Liver (tissue), 9 donors: ENCODE measurements around the gene HIVEP2. TPM values are rescaled to one million over a fixed set of nuclear protein-coding genes. Genes with fewer than 3 reads are reported as not detected.

Experiments used
- DNase-seq: peaks from one replicate; pipeline ENCODE4 v3.0.0-alpha.2; 2017; ENCODE audit warnings: low spot score
- H3K27ac ChIP-seq, 2 donors: one replicate each; pipeline ENCODE4 v1.7.0; 2013; ENCODE audit warnings: inconsistent platforms in 2 of 2, low read length in 2 of 2, control low read depth in 1 of 2, low read depth in 1 of 2, mild to moderate bottlenecking in 1 of 2
- H3K27me3 ChIP-seq, 4 donors: one replicate each; pipeline versions ENCODE4 v1.6.1 to v1.7.0; 2013; ENCODE audit warnings: low read length in 3 of 4, inconsistent platforms in 1 of 4, mild to moderate bottlenecking in 1 of 4, moderate library complexity in 1 of 4; ENCODE audit not compliant: control insufficient read depth in 4 of 4, insufficient read depth in 4 of 4
- H3K36me3 ChIP-seq, 4 donors: one replicate each; pipeline versions ENCODE4 v1.6.1 to v1.7.0; 2013; ENCODE audit warnings: low read length in 3 of 4, mild to moderate bottlenecking in 3 of 4, low read depth in 1 of 4, moderate library complexity in 1 of 4; ENCODE audit not compliant: control insufficient read depth in 4 of 4, insufficient read depth in 3 of 4
- H3K4me1 ChIP-seq, 4 donors: one replicate each; pipeline versions ENCODE4 v1.6.1 to v1.7.0; 2013; ENCODE audit warnings: low read length in 3 of 4, mild to moderate bottlenecking in 3 of 4, moderate library complexity in 1 of 4; ENCODE audit not compliant: control insufficient read depth in 4 of 4, insufficient read depth in 4 of 4
- H3K4me3 ChIP-seq, 3 donors: one replicate each; pipeline versions ENCODE4 v1.6.1 to v1.7.0; 2013; ENCODE audit warnings: low read length in 3 of 3, control low read depth in 1 of 3, low read depth in 1 of 3, mild to moderate bottlenecking in 1 of 3
- H3K9ac ChIP-seq, 2 donors: one replicate each; pipeline ENCODE4 v1.7.0; 2013; ENCODE audit warnings: low read length in 2 of 2, mild to moderate bottlenecking in 2 of 2, moderate library complexity in 2 of 2, control low read depth in 1 of 2, low read depth in 1 of 2
- H3K9me3 ChIP-seq, 4 donors: one replicate each; pipeline versions ENCODE4 v1.6.1 to v1.7.0; 2013; ENCODE audit warnings: low read length in 3 of 4; ENCODE audit not compliant: control insufficient read depth in 4 of 4
- ATF3 ChIP-seq: IDR thresholded peaks from 2 replicates; pipeline ENCODE4 v1.6.1; 2016; ENCODE audit warnings: antibody characterized with exemption
- CTCF ChIP-seq: fragments of 150-350 bp; IDR thresholded peaks from 2 replicates; pipeline ENCODE4 v1.5.1; 2017; ENCODE audit warnings: improper control_type of control experiment, low read depth, low read length; ENCODE audit not compliant: missing input control
- EGR1 ChIP-seq, 2 donors: IDR thresholded peaks; 2 replicates each; pipeline ENCODE4 v1.6.1; 2016 to 2018; ENCODE audit warnings: antibody characterized with exemption in 2 of 2, low read depth in 2 of 2
- FOXA1 ChIP-seq: IDR thresholded peaks from 2 replicates; pipeline ENCODE4 v1.6.1; 2016; ENCODE audit warnings: antibody characterized with exemption
- FOXA2 ChIP-seq: IDR thresholded peaks from 2 replicates; pipeline ENCODE4 v1.6.1; 2016; ENCODE audit warnings: antibody characterized with exemption
- GABPA ChIP-seq, 2 donors: IDR thresholded peaks in 1 of 2; conservative IDR thresholded peaks in 1 of 2; 2 replicates each; pipeline ENCODE4 v1.6.1; 2016; ENCODE audit warnings: antibody characterized with exemption in 2 of 2, mild to moderate bottlenecking in 1 of 2, moderate library complexity in 1 of 2
- HNF4A ChIP-seq, 2 donors: conservative IDR thresholded peaks; 2 replicates each; pipeline ENCODE4 v1.6.1; 2016; ENCODE audit warnings: antibody characterized with exemption in 2 of 2, mild to moderate bottlenecking in 2 of 2
- HNF4G ChIP-seq: IDR thresholded peaks from 2 replicates; pipeline ENCODE4 v1.6.1; 2016; ENCODE audit warnings: antibody characterized with exemption
- JUND ChIP-seq, 2 donors: IDR thresholded peaks; 2 replicates each; pipeline ENCODE4 v1.6.1; 2016; ENCODE audit warnings: antibody characterized with exemption in 2 of 2
- MAX ChIP-seq: IDR thresholded peaks from 2 replicates; pipeline ENCODE4 v1.6.1; 2016; ENCODE audit warnings: antibody characterized with exemption
- NR2F2 ChIP-seq: IDR thresholded peaks from 2 replicates; pipeline ENCODE4 v1.6.1; 2016; ENCODE audit warnings: antibody characterized with exemption
- RAD21 ChIP-seq, 2 donors: IDR thresholded peaks; 2 replicates each; pipeline ENCODE4 v1.6.1; 2016; ENCODE audit warnings: antibody characterized with exemption in 2 of 2, mild to moderate bottlenecking in 2 of 2
- REST ChIP-seq: IDR thresholded peaks from 2 replicates; pipeline ENCODE4 v1.6.1; 2016; ENCODE audit warnings: antibody characterized with exemption, mild to moderate bottlenecking
- RXRA ChIP-seq, 2 donors: IDR thresholded peaks; 2 replicates each; pipeline ENCODE4 v1.6.1; 2017 to 2018; ENCODE audit warnings: antibody characterized with exemption in 2 of 2, mild to moderate bottlenecking in 1 of 2
- SP1 ChIP-seq: IDR thresholded peaks from 2 replicates; pipeline ENCODE4 v1.6.1; 2018; ENCODE audit warnings: antibody characterized with exemption, mild to moderate bottlenecking
- TAF1 ChIP-seq: conservative IDR thresholded peaks from 2 replicates; pipeline ENCODE4 v1.6.1; 2016; ENCODE audit warnings: antibody characterized with exemption, mild to moderate bottlenecking
- YY1 ChIP-seq: IDR thresholded peaks from 2 replicates; pipeline ENCODE4 v1.6.1; 2016; ENCODE audit warnings: antibody characterized with exemption, mild to moderate bottlenecking
- ZBTB33 ChIP-seq: IDR thresholded peaks from 2 replicates; pipeline ENCODE4 v1.6.1; 2016; ENCODE audit warnings: antibody characterized with exemption
- WGBS: extraction: QIAGEN DNeasy Blood & Tissue Kit; methylation state at CpG from one replicate; pipeline ENCODE4 v1.1.7; 2013; 5-methylcytosine and 5-hydroxymethylcytosine counted together
- polyA plus RNA-seq, 2 donors: library from polyadenylated mRNA; stranded (reverse) in 1 of 2; unstranded in 1 of 2; fragments of 200-250 nt in 1 of 2; fragments of >200 nt in 1 of 2; fragmentation: Nextera tagmentation in 1 of 2; extraction: Ambion mirVana in 1 of 2; gene quantifications; one replicate each; pipeline versions ENCODE4 v1.2.1 to v1.2.3, GENCODE V29; 2013 to 2015
- total RNA-seq, 2 donors: library from RNA; depleted of rRNA; stranded (reverse); fragments of >200 nt; gene quantifications; one replicate each; pipeline ENCODE4 v1.2.3, GENCODE V29; 2014
- donor health status: healthy.
- donor health status: healthy.
- donor health status: healthy.
- donor health status: healthy.
- donor health status: healthy.

HIVEP2 gene
- total and polyA plus RNA-seq, 4 donors: 0.82 to 6.6 (median 1.3) TPM

GRCh38 chr6:142823256-142823902 is 121.6 kb downstream of the HIVEP2 start:
- no peak overlapping the region for H3K9ac ChIP-seq
- no peaks in the 10 kb centered on the region for H3K9me3 ChIP-seq
- no peaks in the 10 kb centered on the region for H3K36me3 ChIP-seq
- no peak for DNase-seq
- H3K27me3 ChIP-seq: no peaks in the 10 kb centered on the region
- H3K27ac ChIP-seq: no peak overlapping the region
- H3K4me1 ChIP-seq: peaks cover 5 to 35% (median 24%) of the 10 kb centered on the region in 4 donors
- H3K4me3 ChIP-seq: no peak overlapping the region
- 84% methylated on average over 10 of the region's 10 CpGs for WGBS
- no peak for TF ChIP-seq REST

- no peaks in the 10 kb centered on the region for H3K27me3 ChIP-seq
- 77% methylated on average over 3 of the region's 3 CpGs for WGBS
- no peak overlapping the region for H3K9ac ChIP-seq
- no peaks in the 10 kb centered on the region for H3K9me3 ChIP-seq
- no peak for TF ChIP-seq FOXA2
- TF ChIP-seq CTCF: no peak
- no peak for TF ChIP-seq JUND (IDR thresholded peaks at IDR 0.05)
- TF ChIP-seq TAF1: no peak
- no peak for TF ChIP-seq HNF4A (conservative IDR thresholded peaks at IDR 0.05)
- TF ChIP-seq HNF4G: no peak
- TF ChIP-seq SP1: no peak
- no peak for TF ChIP-seq ZBTB33
- no peak for TF ChIP-seq RAD21 (IDR thresholded peaks at IDR 0.05)
- TF ChIP-seq FOXA1: no peak
- no peak for TF ChIP-seq ATF3
- no peak for TF ChIP-seq YY1
- no peak for TF ChIP-seq REST
- no peak for TF ChIP-seq GABPA (IDR thresholded peaks at IDR 0.05 in 1 of 2, conservative IDR thresholded peaks at IDR 0.05 in 1 of 2)
- TF ChIP-seq MAX: no peak
- no peak for TF ChIP-seq RXRA (IDR thresholded peaks at IDR 0.05)
- no peak for TF ChIP-seq EGR1 (IDR thresholded peaks at IDR 0.05; ENCODE audit: low read depth in 2 of 2)
- no peak for TF ChIP-seq NR2F2
- DNase-seq: no peak
- no peak overlapping the region for H3K27ac ChIP-seq
- no peak overlapping the region for H3K4me3 ChIP-seq
- no peaks in the 10 kb centered on the region for H3K36me3 ChIP-seq
- peaks cover 5 to 35% (median 24%) of the 10 kb centered on the region in 4 donors for H3K4me1 ChIP-seq
Measured at GRCh38 chr6:142822842-142823241, 122.1 kb downstream of the HIVEP2 start.
